Measurements from ENCODE around the gene FOXK2. TPM values are rescaled to one million over a fixed set of nuclear protein-coding genes. Genes with fewer than 3 reads are reported as not detected.

The FOXK2 gene
- total and polyA plus RNA-seq, 2 donors (not counting 3 experiments of a cell fraction or from before 2014, with no cell fraction given), result 33.4 to 79.3 TPM

DNA sequence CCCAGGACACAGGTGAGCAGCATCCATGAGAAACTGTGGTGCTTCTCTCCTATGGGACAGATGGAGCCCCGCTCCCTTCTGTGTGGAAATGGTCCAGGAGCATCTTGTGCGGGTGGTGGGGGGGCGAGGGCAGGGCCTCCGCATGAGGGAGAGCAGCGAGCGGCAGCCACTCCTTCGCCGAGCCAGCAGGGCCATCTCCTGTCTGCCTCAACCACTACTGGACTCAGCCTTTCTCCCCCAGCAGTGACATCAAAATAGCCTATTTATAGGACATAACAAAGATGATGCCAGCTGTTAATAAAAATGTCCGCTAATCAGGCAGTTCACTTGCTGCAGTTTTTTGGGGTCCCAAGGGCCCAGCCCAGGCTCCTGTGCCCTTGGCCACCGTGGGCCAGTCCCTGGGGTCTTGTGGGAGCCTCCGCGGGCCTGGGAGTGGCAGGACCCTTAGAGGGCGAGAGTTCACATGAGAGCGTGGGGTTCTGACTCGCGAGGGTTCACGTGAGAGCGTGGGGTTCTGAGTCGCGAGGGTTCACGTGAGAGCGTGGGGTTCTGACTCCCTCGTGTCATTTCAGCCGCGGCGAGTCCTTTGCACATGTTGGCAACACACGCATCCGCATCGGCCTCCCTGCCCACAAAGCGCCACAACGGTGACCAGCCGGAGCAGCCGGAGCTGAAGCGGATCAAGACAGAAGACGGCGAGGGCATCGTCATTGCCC is 81.4 kb downstream of the FOXK2 start:
- Histone ChIP-seq H3K4me1 (ENCODE audit: control insufficient read depth, extremely low read depth, insufficient read depth, low read length) (peaks cover 27% of the 10 kb centered on the region), H3K9ac (replicated peaks; ENCODE audit: extremely low read depth, insufficient read depth, low read length) (no peak overlapping the region), H3K4me3 (replicated peaks in 1 of 3; ENCODE audit: insufficient read depth in 1 of 3, low read depth in 1 of 3, low read length in 3 of 3) (no peak overlapping the region), H3K4me2 (ENCODE audit: insufficient read depth, low read length) (no peak overlapping the region), H3K9me1 (replicated peaks; ENCODE audit: control insufficient read depth, extremely low read depth, insufficient read depth, low read length) (no peaks in the 10 kb centered on the region), H3K9me3 (replicated peaks; ENCODE audit: control insufficient read depth, insufficient read depth, low read length) (no peaks in the 10 kb centered on the region), H2AFZ (ENCODE audit: low read depth, low read length) (no peak overlapping the region), H3K36me3 (ENCODE audit: control insufficient read depth in 2 of 2, extremely low read depth in 1 of 2, insufficient read depth in 2 of 2, low read length in 2 of 2) (peaks cover 3 to 33% of the 10 kb centered on the region in 2 experiments), H4K20me1 (replicated peaks; ENCODE audit: control insufficient read depth, extremely low read depth, insufficient read depth, low read length) (no peaks in the 10 kb centered on the region), H3K27me3 (ENCODE audit: control insufficient read depth in 2 of 2, insufficient read depth in 2 of 2, low read length in 2 of 2) (no peaks in the 10 kb centered on the region), H3K27ac (ENCODE audit: insufficient read depth, low read depth, low read length) (no peak overlapping the region), H3K79me2 (ENCODE audit: control insufficient read depth, insufficient read depth, low read length) (peaks cover 5% of the 10 kb centered on the region)
- no TSS peak for BruUV-seq (replicated peaks)
- DNase-seq (ENCODE audit: low read depth, low spot score), result no peak
- no peak for FAIRE-seq
- dilution Hi-C loops (cut with MboI; ENCODE audit: extremely low pct_ligation_motif_present, low sequenced_read_pairs) (no loop called here), intact Hi-C loops (cut with micrococcal nuclease) (no loop called here)
- TF ChIP-seq EZH2 (IDR thresholded peaks at IDR 0.05; ENCODE audit: borderline replicate concordance, low read depth, low read length, severe bottlenecking) (no peak), GATA2 (IDR thresholded peaks at IDR 0.05; ENCODE audit: insufficient read depth, insufficient read length, low read depth, low read length) (no peak), MYC (IDR thresholded peaks at IDR 0.05; ENCODE audit: low read depth, low read length) (no peak), POLR2A (IDR thresholded peaks at IDR 0.05; ENCODE audit: low read depth, low read length) (no peak), JUN (IDR thresholded peaks at IDR 0.05; ENCODE audit: borderline replicate concordance, insufficient read depth, insufficient read length, low read depth) (no peak), POLR2AphosphoS5 (IDR thresholded peaks at IDR 0.05; ENCODE audit: insufficient read depth, low read depth, low read length) (no peak), FOS (IDR thresholded peaks at IDR 0.05; ENCODE audit: borderline replicate concordance, insufficient read depth, low read length) (no peak)
- TF ChIP-seq, protein P1, sequence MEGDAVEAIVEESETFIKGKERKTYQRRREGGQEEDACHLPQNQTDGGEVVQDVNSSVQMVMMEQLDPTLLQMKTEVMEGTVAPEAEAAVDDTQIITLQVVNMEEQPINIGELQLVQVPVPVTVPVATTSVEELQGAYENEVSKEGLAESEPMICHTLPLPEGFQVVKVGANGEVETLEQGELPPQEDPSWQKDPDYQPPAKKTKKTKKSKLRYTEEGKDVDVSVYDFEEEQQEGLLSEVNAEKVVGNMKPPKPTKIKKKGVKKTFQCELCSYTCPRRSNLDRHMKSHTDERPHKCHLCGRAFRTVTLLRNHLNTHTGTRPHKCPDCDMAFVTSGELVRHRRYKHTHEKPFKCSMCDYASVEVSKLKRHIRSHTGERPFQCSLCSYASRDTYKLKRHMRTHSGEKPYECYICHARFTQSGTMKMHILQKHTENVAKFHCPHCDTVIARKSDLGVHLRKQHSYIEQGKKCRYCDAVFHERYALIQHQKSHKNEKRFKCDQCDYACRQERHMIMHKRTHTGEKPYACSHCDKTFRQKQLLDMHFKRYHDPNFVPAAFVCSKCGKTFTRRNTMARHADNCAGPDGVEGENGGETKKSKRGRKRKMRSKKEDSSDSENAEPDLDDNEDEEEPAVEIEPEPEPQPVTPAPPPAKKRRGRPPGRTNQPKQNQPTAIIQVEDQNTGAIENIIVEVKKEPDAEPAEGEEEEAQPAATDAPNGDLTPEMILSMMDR (IDR thresholded peaks at IDR 0.05; ENCODE audit: extremely low read depth in 1 of 2, insufficient read depth in 1 of 2, low read depth in 1 of 2, low read length in 2 of 2), result no peak
- TF ChIP-seq, protein P2, sequence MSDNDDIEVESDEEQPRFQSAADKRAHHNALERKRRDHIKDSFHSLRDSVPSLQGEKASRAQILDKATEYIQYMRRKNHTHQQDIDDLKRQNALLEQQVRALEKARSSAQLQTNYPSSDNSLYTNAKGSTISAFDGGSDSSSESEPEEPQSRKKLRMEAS (IDR thresholded peaks at IDR 0.05; ENCODE audit: insufficient read depth, insufficient read length), result no peak
- ChIA-PET POLR2A (no interaction called here), CTCF (no interaction called here)

Measured in endothelial cell of umbilical vein (primary cell).